Measurements from ENCODE around the gene PRF1.

Gene PRF1

GRCh38 chr10:70558871-70559810 is 43.4 kb downstream of the PRF1 start:
- peak in 4 of 5 experiments; percentile 26 to 62 (median 50) for DNase-seq

GRCh38 chr10:70558295-70558694 is 44.2 kb downstream of the PRF1 start:
- DNase-seq = no peak

- DNase-seq = no peak
These were observed 44.7 kb downstream of the PRF1 start for GRCh38 chr10:70557876-70558275.

DNA sequence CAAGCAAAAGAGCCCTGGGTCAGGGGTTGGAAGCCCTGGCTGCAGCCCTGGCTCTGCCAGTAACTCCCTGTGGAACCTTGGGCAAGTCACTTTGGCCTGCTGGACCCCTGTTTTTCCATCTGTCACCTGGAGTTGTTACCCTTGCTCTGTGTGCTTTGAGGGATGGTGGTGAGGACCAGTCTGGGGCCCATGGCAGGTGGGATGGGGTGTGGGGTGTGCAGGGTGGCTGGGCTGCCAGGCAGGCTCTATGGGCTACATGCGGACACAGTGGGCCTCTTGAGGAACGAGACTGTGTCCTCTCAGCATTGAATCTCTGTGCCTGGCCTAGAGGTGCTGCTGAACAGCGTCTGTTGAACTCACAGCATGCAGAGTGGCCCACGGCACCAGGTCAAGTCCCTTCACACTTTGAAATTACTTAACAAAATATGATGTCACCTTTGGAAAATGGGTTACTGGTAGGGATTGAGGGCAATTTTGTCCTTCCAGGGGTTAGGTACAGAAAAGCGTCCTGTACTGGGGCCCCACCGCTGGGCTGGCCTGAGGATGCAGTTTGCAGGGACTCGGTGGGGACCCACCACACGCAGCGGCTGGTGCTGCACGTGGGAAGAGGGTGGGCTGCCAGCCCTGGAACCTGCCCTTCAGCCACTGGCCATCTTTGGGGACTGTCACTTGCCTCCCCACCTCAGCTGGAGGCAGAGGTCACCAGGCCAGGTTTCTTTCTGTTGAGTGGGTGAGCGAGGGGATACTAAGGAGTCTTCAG is 45.3 kb downstream of the PRF1 start:
- DNase-seq = no peak

GRCh38 chr10:70555371-70555770 is 47.2 kb downstream of the PRF1 start:
- no peak for DNase-seq

DNA sequence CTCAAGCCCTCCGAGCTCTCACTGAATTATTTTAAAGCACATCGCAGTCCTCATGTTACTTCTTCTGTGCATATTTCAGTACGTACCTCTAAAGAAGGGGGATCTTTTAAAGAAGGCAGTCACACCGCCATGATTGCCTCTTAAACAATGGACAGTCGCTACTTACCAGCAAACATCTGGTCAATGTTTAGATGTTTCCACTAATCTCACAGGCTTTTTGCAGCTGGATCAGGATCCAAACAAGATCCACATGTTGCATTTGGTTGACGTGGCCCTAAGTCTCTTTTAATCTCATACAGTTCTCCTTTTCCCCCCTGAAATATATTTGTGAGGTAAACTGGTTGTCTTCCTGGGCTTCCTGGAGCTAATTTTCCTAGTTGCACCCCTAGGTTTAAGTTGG is 50.0 kb downstream of the PRF1 start:
- no peak for DNase-seq

- DNase-seq = no peak
These were observed 50.5 kb downstream of the PRF1 start for GRCh38 chr10:70551971-70552422.

DNA sequence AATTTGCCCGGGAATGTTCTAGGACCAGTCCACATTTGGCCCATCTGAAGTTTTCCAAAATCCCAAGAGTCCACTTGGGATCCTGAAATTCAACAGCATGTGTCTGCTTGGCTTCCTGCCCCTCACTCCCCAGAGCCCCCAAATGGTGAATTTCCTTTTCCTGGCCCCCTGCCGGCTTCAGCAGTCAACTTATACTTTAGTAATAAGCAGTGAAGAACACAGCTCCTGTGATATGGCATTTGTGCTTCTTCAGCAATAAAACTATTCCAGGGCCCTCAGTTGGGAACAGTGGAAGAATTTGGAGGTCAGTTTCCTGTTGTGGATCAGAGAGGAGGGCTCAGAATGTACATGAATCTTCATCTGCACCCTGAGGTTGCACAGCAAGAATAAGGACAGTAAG is 51.1 kb downstream of the PRF1 start:
- no peak for DNase-seq

- no peak for DNase-seq
These were observed 52.1 kb downstream of the PRF1 start for GRCh38 chr10:70550459-70550858.

- DNase-seq = peak; percentile 35 to 61 (median 55)
These were observed 52.5 kb downstream of the PRF1 start for GRCh38 chr10:70549962-70550458.

GRCh38 chr10:70549351-70549961 is 53.1 kb downstream of the PRF1 start:
- DNase-seq = no peak
